Naive thymus-derived CD8-positive, alpha-beta T cell (primary cell): ENCODE measurements around the gene FSD1. TPM values are rescaled to one million over a fixed set of nuclear protein-coding genes. Genes with fewer than 3 reads are reported as not detected.

ENCODE experiments used
- ATAC-seq, 2 donors: fragments of 150-1000 bp; cut with Tn5 transposase in 1 of 2; sonication (Bioruptor Pico), chemical (Tn5 transposase) in 1 of 2; 1 replicate in 1 of 2; 2 replicates in 1 of 2; pipeline ENCODE4 v1.10.0; 2021; ENCODE audit warnings: mild to moderate bottlenecking in 2 of 2, moderate library complexity in 2 of 2
- POLR2A ChIA-PET: fragments of 350-600 bp; sonication (Branson Sonifier 250); formaldehyde crosslinking; loops from one replicate; lab custom pipeline; 2021; ENCODE audit warnings: antibody characterized with exemption; lab: Charles Lee
- DNase-seq, 10 donors: peaks; one replicate each; pipeline versions ENCODE4 v3.0.0 to v3.0.0-alpha.2; 2020 to 2022
- H3K27ac Mint-ChIP-seq, 10 donors: one replicate each; pipeline ENCODE4 v1.8.0; 2020 to 2022; ENCODE audit warnings: mild to moderate bottlenecking in 10 of 10, mixed read lengths in 10 of 10, moderate library complexity in 4 of 10, inconsistent platforms in 1 of 10
- H3K27me3 Mint-ChIP-seq, 5 donors: one replicate each; pipeline ENCODE4 v1.8.0; 2021 to 2022; ENCODE audit warnings: mixed read lengths in 5 of 5
- H3K36me3 Mint-ChIP-seq, 3 donors: one replicate each; pipeline ENCODE4 v1.8.0; 2020 to 2022; ENCODE audit warnings: mixed read lengths in 3 of 3, mild to moderate bottlenecking in 2 of 3, inconsistent platforms in 1 of 3
- H3K4me1 Mint-ChIP-seq, 4 donors: one replicate each; pipeline ENCODE4 v1.8.0; 2021 to 2022; ENCODE audit warnings: mixed read lengths in 4 of 4
- H3K4me3 Mint-ChIP-seq, 10 donors: one replicate each; pipeline ENCODE4 v1.8.0; 2020 to 2022; ENCODE audit warnings: mild to moderate bottlenecking in 10 of 10, mixed read lengths in 10 of 10, moderate library complexity in 6 of 10, inconsistent platforms in 1 of 10
- H3K9me3 Mint-ChIP-seq, 9 donors: one replicate each; pipeline ENCODE4 v1.8.0; 2020 to 2022; ENCODE audit warnings: mixed read lengths in 9 of 9, mild to moderate bottlenecking in 3 of 9, inconsistent platforms in 1 of 9, moderate library complexity in 1 of 9
- polyA plus RNA-seq, 3 donors: library from polyadenylated mRNA; unstranded; fragments of 300-500 nt; fragmentation: Illumina TruSeq; gene quantifications; one replicate each; pipeline ENCODE4 v1.2.3, GENCODE V29; 2021
- total RNA-seq, 8 experiments: library from RNA in 2 of 8; stranded (reverse) in 2 of 8; gene quantifications; one replicate each; pipeline ENCODE4 v1.2.3 and lab custom pipeline; 2021 to 2026

FSD1 gene
- total and polyA plus RNA-seq, 5 experiments from 2014 or later = 1.4 to 4.0 (median 3.4) TPM

DNA sequence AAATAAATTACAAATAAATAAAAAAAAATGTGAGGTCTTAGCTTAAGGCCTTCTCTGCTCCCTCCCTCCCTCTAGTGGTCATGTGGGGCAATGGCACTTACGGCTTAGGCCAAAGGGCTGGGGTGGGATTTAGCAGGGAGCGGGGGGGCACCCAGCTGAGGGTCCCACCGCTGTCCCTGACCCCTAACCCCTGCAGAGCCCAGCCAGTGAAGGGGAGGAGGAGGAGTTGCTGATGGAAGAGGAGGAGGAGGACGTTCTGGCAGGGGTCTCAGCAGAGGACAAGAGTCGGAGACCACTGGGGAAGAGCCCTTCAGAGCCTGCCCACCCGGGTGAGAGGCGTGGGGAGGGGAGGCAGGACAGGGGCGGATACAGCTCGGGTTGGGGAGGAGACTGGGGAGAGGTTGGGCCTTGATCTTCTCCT, 48.3 kb downstream of the FSD1 start:
- Mint-ChIP-seq H3K27ac (peak overlapping the region in 5 of 10 donors; percentile 48 to 74 (median 57)), H3K9me3 (no peaks in the 10 kb centered on the region), H3K4me1 (peaks cover 1 to 6% (median 4%) of the 10 kb centered on the region in 4 donors), H3K27me3 (no peaks in the 10 kb centered on the region), H3K4me3 (no peak overlapping the region), H3K36me3 (peaks cover 0 to 7% (median 0%) of the 10 kb centered on the region in 3 donors)
- POLR2A ChIA-PET = interaction anchor here (0.6 to 2.1 kb wide), 10 partner anchors 9 to 298 kb away, joined by 3 to 21 read pairs (median 4); partner anchors contain the start of genes CHAF1A, FSD1, MPND and SH3GL1
- DNase-seq (peak; percentile 33 to 86 (median 64)), ATAC-seq (peak; percentile 74 to 85)

DNA sequence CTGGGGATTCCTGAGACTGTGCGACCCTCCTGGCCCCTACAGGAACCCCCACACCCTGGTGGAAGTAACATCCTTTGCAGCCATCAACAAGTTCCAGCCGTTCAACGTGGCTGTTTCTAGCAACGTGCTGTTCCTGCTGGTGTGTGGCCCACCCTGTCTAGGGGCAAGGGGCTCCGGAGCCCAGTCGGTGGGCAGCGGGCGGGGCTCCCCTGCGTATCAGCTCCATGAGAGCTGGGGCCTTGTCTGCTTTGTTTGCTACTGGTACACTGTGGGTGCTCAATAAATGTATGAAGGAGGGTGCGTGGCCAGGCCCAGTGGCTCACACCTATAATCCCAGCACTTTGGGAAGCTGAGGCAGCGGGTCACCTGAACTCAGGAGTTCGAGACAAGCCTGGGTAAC, 49.9 kb downstream of the FSD1 start:
- Mint-ChIP-seq H3K4me3 (no peak overlapping the region), H3K36me3 (no peaks in the 10 kb centered on the region), H3K27me3 (no peaks in the 10 kb centered on the region), H3K4me1 (peaks cover 1 to 5% (median 4%) of the 10 kb centered on the region in 4 donors), H3K9me3 (no peaks in the 10 kb centered on the region), H3K27ac (no peak overlapping the region)
- ATAC-seq = no peak
- no peak for DNase-seq
- POLR2A ChIA-PET = no interaction called here

DNA sequence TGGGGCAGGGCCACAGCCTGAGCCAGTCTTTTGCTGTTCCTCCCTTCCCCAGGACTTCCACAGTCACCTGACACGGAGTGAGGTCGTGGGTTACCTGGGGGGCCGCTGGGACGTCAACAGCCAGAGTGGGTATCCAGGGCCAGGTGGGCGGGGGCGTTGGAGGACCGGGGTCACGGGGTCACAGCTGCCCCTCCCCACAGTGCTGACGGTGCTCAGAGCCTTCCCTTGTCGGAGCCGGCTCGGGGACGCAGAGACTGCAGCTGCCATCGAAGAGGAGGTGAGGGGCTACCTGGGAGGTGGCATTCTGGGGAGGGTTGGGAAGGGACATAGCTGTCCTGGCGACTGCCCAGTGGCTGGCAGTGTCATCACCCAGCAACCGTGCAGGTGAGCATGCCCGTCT, 50.5 kb downstream of the FSD1 start:
- Mint-ChIP-seq H3K4me1 (peaks cover 1 to 5% (median 2%) of the 10 kb centered on the region in 4 donors), H3K27me3 (no peaks in the 10 kb centered on the region), H3K4me3 (no peak overlapping the region), H3K9me3 (no peaks in the 10 kb centered on the region), H3K27ac (peak overlapping the region in 1 of 10 donors; percentile 44), H3K36me3 (no peaks in the 10 kb centered on the region)
- DNase-seq (no peak), ATAC-seq (no peak)
- POLR2A ChIA-PET = no interaction called here

DNA sequence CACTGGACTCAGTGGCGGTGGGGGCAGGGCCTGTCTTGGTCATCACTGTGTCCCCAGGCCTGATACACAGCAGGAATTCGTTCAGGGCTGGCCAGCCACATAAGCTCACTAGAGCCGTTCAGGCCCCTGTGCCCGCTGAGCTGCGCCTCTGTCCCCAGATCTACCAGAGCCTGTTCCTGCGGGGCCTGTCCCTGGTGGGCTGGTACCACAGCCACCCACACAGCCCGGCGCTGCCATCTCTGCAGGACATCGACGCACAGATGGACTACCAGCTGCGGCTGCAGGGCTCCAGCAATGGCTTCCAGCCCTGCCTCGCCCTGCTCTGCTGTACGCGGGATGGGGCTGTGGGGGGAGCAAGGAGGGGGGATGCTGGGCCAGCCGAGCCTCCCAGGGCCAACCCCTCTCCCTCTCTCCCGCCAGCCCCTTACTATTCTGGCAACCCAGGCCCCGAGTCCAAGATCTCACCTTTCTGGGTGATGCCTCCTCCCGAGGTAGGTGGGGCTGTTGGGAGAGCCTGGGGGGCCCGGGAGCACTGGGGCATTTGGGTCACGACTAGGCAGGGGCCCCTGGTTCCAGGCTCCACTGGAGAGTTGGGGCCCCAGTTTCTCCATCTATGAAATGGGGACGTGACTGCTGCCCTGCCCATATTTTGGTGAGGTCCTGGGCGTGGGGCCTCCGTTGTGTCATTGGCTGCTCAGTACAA, 52.8 kb downstream of the FSD1 start:
- Mint-ChIP-seq H3K9me3 (no peaks in the 10 kb centered on the region), H3K27ac (no peak overlapping the region), H3K4me3 (no peak overlapping the region), H3K36me3 (peaks cover 0 to 6% (median 0%) of the 10 kb centered on the region in 3 donors), H3K27me3 (no peaks in the 10 kb centered on the region), H3K4me1 (peaks cover 1 to 5% (median 3%) of the 10 kb centered on the region in 4 donors)
- POLR2A ChIA-PET = interaction anchor here (2.4 kb wide), 1 partner anchor 14 kb away, joined by 7 read pairs; the partner anchor contains the start of gene MPND
- ATAC-seq = no peak
- peak in 1 of 10 donors; percentile 60 for DNase-seq

DNA sequence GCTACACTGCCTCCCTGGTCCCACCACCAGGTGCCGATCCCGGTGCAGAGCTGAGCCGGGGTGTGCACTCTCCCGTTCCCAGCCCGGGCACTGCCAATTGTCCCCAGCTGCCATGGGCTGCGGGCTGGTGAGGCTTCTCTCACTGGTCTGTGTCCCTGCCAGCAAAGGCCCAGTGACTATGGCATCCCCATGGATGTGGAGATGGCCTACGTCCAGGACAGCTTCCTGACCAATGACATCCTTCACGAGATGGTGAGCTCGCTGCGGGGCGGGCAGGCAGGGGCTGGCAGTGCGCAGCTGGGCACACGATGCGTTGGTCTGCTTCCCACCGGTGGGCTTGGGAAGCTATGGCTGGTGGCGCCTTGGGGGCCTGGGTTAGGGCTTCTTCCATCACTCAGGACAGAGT, 53.5 kb downstream of the FSD1 start:
- POLR2A ChIA-PET = interaction anchor here (2.4 kb wide), 1 partner anchor 15 kb away, joined by 7 read pairs; the partner anchor contains the start of gene MPND
- Mint-ChIP-seq H3K36me3 (peaks cover 0 to 9% (median 0%) of the 10 kb centered on the region in 3 donors), H3K4me3 (no peak overlapping the region), H3K9me3 (no peaks in the 10 kb centered on the region), H3K27me3 (no peaks in the 10 kb centered on the region), H3K27ac (peak overlapping the region in 1 of 10 donors; percentile 22), H3K4me1 (peaks cover 0 to 3% (median under 1%) of the 10 kb centered on the region in 4 donors)
- no peak for DNase-seq
- ATAC-seq = no peak

DNA sequence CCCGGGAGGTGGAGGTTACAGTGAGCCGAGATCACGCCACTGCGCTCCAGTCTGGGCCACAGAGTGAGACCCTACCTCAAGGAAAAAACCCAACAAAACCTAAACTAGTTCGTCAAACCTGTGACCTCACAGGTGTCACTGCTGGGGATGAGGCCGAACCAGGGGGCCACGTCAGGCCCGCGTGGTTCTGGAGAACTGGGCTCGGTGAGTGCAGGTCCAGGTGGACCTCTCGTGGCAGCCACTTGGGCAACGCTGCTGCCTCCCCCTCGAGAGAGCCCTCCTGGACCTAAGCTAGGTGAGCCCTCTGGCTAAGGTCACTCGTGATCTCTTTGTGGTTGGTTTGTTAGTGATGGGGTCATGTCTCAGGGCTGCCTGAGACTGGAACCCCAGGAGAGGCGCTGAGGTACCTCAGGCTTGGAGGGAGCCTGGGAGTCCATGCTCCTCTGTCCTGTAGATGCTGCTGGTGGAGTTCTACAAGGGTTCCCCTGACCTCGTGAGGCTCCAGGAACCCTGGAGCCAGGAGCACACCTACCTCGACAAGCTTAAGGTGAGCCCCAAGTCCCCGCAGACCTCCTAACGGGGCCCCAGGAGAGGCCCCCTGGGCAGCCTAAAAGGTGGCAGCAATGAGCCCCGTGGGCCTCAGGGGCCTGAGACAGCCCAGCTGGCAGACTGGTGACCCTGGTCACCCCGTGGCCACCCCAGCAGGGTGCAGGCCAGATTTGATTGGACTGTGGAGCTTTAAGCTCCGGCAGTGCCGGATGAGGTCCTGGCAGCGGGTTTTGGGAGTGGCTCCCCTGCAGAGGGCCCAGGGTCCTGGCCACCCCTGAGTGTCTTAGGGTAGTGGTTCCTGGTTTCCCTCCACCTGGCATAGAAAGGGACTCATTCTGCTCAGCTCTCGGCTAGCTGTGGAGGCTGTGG, 54.6 kb downstream of the FSD1 start:
- ATAC-seq = no peak
- H3K27me3 Mint-ChIP-seq = no peaks in the 10 kb centered on the region
- H3K27ac Mint-ChIP-seq = peak overlapping the region in 4 of 10 donors; percentile 17 to 46 (median 34)
- H3K36me3 Mint-ChIP-seq = peaks cover 0 to 9% (median 0%) of the 10 kb centered on the region in 3 donors
- no peak for DNase-seq
- H3K4me1 Mint-ChIP-seq = peaks cover 0 to 3% (median 0%) of the 10 kb centered on the region in 4 donors
- H3K9me3 Mint-ChIP-seq = no peaks in the 10 kb centered on the region
- POLR2A ChIA-PET = interaction anchor here (1.6 to 2.4 kb wide), 2 partner anchors 11 to 16 kb away, joined by 6 to 7 read pairs; partner anchors contain the start of gene MPND
- no peak overlapping the region for H3K4me3 Mint-ChIP-seq

DNA sequence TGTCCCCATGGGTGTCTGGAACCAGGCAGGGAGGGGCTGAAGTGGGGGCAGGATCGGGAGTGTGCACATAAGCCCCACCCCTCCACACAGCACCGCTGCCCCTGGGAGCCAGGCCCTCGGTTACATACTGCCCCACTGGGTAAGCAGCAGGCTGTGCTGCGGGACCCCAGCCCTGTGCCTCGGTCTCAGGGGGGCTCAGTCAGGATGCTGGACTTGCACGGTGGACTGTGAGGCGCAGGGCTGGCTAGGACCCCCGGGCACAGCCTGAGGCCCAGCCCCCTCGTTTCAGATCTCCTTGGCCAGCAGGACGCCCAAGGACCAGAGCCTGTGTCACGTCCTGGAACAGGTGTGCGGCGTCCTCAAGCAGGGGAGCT, 55.2 kb downstream of the FSD1 start:
- no peak for ATAC-seq

DNA sequence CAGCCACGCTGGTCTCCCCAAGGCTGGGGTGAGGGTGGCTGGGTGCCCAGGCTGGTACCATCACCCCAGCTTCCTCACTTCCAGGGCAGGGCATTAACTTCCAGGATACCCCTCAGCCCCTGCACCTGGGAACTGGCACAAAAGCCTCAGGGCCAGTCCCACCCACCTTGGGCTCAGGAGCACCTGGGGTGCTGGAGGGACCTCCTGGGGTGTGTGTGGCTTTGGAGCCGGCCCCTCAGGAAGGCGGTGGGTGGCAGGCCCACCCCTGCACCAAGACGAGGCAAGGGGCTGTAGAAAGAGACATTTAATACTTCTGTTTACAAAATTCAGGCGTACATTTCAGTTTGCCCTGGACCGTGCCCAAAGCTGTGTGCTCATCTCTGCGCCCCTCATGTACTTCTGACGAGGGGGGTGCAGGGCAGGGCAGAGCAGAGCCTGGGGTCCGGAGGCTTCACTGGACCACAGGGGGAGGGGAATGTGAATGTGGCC, 55.7 kb downstream of the FSD1 start:
- no peak for DNase-seq
- no peaks in the 10 kb centered on the region for H3K27me3 Mint-ChIP-seq
- no peak for ATAC-seq
- H3K27ac Mint-ChIP-seq = peak overlapping the region in 1 of 10 donors; percentile 53
- H3K4me3 Mint-ChIP-seq = no peak overlapping the region
- POLR2A ChIA-PET = interaction anchor here (1.6 kb wide), 1 partner anchor 10 kb away, joined by 6 read pairs; no protein-coding TSS in a partner anchor
- H3K4me1 Mint-ChIP-seq = peaks cover 0 to 3% (median 0%) of the 10 kb centered on the region in 4 donors
- no peaks in the 10 kb centered on the region for H3K9me3 Mint-ChIP-seq
- peaks cover 0 to 12% (median 0%) of the 10 kb centered on the region in 3 donors for H3K36me3 Mint-ChIP-seq

More for the DNA sequence above, 55.2 kb downstream of the FSD1 start:
- no peak overlapping the region for H3K4me3 Mint-ChIP-seq
- DNase-seq = peak in 1 of 10 donors; percentile 45
- no peak overlapping the region for H3K27ac Mint-ChIP-seq
- H3K4me1 Mint-ChIP-seq = peaks cover 0 to 3% (median 0%) of the 10 kb centered on the region in 4 donors
- H3K27me3 Mint-ChIP-seq = no peaks in the 10 kb centered on the region
- peaks cover 0 to 12% (median 0%) of the 10 kb centered on the region in 3 donors for H3K36me3 Mint-ChIP-seq
- H3K9me3 Mint-ChIP-seq = no peaks in the 10 kb centered on the region
- POLR2A ChIA-PET = interaction anchor here (1.6 to 2.4 kb wide), 2 partner anchors 10 to 17 kb away, joined by 6 to 7 read pairs; partner anchors contain the start of gene MPND

DNA sequence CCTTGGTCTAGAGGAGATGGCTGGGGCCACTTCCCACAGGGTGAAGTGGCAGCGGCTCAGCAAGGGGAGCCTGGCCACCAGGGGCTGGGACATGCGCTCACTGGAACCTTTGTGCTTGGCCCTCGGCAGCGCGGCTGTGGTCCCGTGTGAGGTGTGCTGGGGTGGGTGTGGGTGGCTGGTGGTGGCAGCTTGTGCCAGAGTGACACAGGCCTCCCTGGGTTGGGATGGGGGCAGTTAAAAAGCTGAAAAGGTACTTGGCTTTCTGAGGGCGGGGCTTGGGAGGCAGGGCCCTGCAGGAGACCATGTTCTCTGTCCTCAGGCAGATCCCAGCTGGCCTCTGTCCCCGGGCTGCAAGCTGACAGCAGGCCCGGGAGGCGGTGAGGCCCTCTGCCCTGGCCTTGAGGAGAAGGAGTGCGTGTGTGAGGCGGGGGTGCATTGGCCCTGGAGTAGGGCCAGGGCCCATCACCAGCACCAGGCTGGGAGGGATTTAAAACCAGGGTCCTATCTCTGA, 56.3 kb downstream of the FSD1 start:
- peaks cover 0 to 12% (median 0%) of the 10 kb centered on the region in 3 donors for H3K36me3 Mint-ChIP-seq
- peak overlapping the region in 1 of 10 donors; percentile 53 for H3K27ac Mint-ChIP-seq
- POLR2A ChIA-PET = no interaction called here
- peaks cover 0 to 3% (median 0%) of the 10 kb centered on the region in 4 donors for H3K4me1 Mint-ChIP-seq
- H3K9me3 Mint-ChIP-seq = no peaks in the 10 kb centered on the region
- no peak for DNase-seq
- no peaks in the 10 kb centered on the region for H3K27me3 Mint-ChIP-seq
- no peak overlapping the region for H3K4me3 Mint-ChIP-seq
- ATAC-seq = no peak

DNA sequence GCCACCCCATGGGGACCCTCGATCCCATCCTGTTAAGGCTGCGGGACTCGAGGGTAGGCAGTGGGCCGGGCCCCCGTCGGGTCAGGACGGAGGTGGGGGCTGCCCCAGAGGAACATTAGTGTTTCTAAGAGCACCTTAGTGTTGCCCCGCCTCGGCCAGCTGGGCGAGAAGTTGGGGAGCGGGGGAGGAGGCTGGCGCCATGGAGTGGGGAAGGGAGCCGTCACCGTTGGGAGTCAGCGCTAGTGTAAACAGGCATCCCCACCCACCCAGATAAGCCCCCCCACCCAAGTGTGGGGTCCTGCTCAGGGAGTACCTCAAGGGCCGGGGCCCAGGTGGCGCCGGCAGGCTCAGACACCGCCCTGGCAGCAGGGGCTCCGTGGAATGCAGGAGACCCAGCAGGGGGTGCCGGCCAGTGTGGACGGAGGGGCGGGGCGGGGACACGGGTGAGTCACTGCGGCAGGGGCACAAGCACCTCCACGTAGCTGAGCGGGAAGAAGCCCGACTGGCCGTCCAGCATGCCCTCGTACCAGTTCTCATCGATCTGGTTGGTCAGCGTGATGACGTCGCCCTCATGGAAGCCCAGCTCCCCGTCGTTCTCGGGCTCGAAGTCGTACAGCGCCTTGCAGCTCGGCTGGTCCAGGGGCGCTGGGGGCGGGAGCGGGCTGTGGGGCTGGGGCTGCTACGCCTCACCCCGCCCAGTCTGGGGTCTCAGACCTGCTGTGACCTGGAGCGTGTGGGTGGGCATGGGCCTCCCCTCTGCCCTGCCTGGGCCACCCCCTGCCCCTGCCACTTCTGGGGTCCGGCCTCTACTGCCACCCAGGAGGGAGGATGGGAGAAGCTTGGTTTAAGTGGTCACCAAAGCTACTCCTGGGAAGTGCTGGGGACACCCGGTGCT, 57.0 kb downstream of the FSD1 start:
- H3K4me3 Mint-ChIP-seq = no peak overlapping the region
- no peak for DNase-seq
- peaks cover 0 to 3% (median 0%) of the 10 kb centered on the region in 4 donors for H3K4me1 Mint-ChIP-seq
- H3K36me3 Mint-ChIP-seq = peaks cover 0 to 12% (median 0%) of the 10 kb centered on the region in 3 donors
- no peak for ATAC-seq
- no peaks in the 10 kb centered on the region for H3K9me3 Mint-ChIP-seq
- POLR2A ChIA-PET = interaction anchor here (0.6 kb wide), 1 partner anchor 88 kb away, joined by 3 read pairs; no protein-coding TSS in a partner anchor
- no peaks in the 10 kb centered on the region for H3K27me3 Mint-ChIP-seq
- H3K27ac Mint-ChIP-seq = peak overlapping the region in 1 of 10 donors; percentile 24
